GM12873 (cell line): ENCODE results near the gene PTPRE.

ENCODE experiments used
- CTCF ChIP-seq: IDR thresholded peaks from 2 replicates; pipeline ENCODE4 v1.5.1; 2012; ENCODE audit warnings: low read depth, mild to moderate bottlenecking, moderate library complexity, low read length, control low read depth; ENCODE audit not compliant: insufficient read depth; ENCODE audit errors: missing control alignments

PTPRE gene

GRCh38 chr10:127925471-127926207, 18.7 kb downstream of the PTPRE start:
- TF ChIP-seq CTCF: no peak

GRCh38 chr10:127926455-127926854, 19.6 kb downstream of the PTPRE start:
- TF ChIP-seq CTCF: no peak

- TF ChIP-seq CTCF: no peak
These were observed 21.3 kb downstream of the PTPRE start for GRCh38 chr10:127928021-127928806.

GRCh38 chr10:127932521-127933270, 25.8 kb downstream of the PTPRE start:
- no peak for TF ChIP-seq CTCF

- no peak for TF ChIP-seq CTCF
These were observed 26.4 kb downstream of the PTPRE start for GRCh38 chr10:127933271-127933670.

- TF ChIP-seq CTCF: no peak
These were observed 27.5 kb downstream of the PTPRE start for GRCh38 chr10:127934383-127934782.

- TF ChIP-seq CTCF: no peak
These were observed 28.2 kb downstream of the PTPRE start for GRCh38 chr10:127935071-127935561.
